MCF 10A (cell line): ENCODE results near the gene FBLN5. TPM values are rescaled to one million over a fixed set of nuclear protein-coding genes. Genes with fewer than 3 reads are reported as not detected.

Experiments used
- BruUV-seq: library from RNA; stranded (reverse); fragments of 400-500 nt; replicated peaks from 2 replicates; lab custom pipeline; 2021; lab: Mats Ljungman, UMichigan
- CTCF ChIA-PET: fragments of 300-600 bp; sonication (Branson Sonifier 250); formaldehyde crosslinking; extraction: SDS; loops from one replicate; lab custom pipeline; 2021; ENCODE audit warnings: antibody characterized with exemption, inconsistent platforms; lab: Yijun Ruan, JAX
- POLR2A ChIA-PET: fragments of 300-600, 350-650 bp; sonication (Branson Sonifier 250); formaldehyde crosslinking; extraction: SDS; loops from one replicate; lab custom pipeline; 2020; ENCODE audit warnings: antibody characterized with exemption, inconsistent platforms; lab: Yijun Ruan, JAX
- DNase-seq: peaks from one replicate; pipeline ENCODE4 v3.0.0-alpha.2; 2018; ENCODE audit not compliant: unreplicated experiment
- H3K27ac Mint-ChIP-seq: one replicate; pipeline ENCODE4 v1.8.0; 2022; ENCODE audit warnings: mild to moderate bottlenecking, low read depth, mixed read lengths; ENCODE audit not compliant: unreplicated experiment
- H3K27me3 Mint-ChIP-seq: one replicate; pipeline ENCODE4 v1.8.0; 2022; ENCODE audit warnings: mixed read lengths; ENCODE audit not compliant: insufficient read depth, unreplicated experiment
- H3K36me3 Mint-ChIP-seq: one replicate; pipeline ENCODE4 v1.8.0; 2022; ENCODE audit warnings: mild to moderate bottlenecking, moderate library complexity, mixed read lengths; ENCODE audit not compliant: insufficient read depth, unreplicated experiment
- H3K4me1 Mint-ChIP-seq: one replicate; pipeline ENCODE4 v1.8.0; 2022; ENCODE audit warnings: mixed read lengths; ENCODE audit not compliant: insufficient read depth, unreplicated experiment
- H3K4me3 Mint-ChIP-seq: one replicate; pipeline ENCODE4 v1.8.0; 2022; ENCODE audit warnings: mild to moderate bottlenecking, moderate library complexity, mixed read lengths; ENCODE audit not compliant: unreplicated experiment
- H3K9me3 Mint-ChIP-seq: one replicate; pipeline ENCODE4 v1.8.0; 2022; ENCODE audit warnings: mixed read lengths; ENCODE audit not compliant: unreplicated experiment
- CTCF ChIP-seq: fragments of 200-600 bp; IDR thresholded peaks from one replicate; pipeline ENCODE4 v1.8.0; 2022; ENCODE audit warnings: antibody characterized with exemption, mild to moderate bottlenecking; ENCODE audit not compliant: unreplicated experiment
- intact Hi-C: fragments of 100-400 bp; cut with micrococcal nuclease; formaldehyde crosslinking; loops from 2 replicates; pipeline ENCODE4 v1.14.1; 2022
- total RNA-seq: library from RNA; stranded (reverse); gene quantifications from 2 replicates; pipeline ENCODE4 v1.2.3, GENCODE V29; 2022

Gene FBLN5
- total RNA-seq, 1 experiment from 2014 or later: 14.8 TPM

GRCh38 chr14:91883753-91884152 lies 63.7 kb downstream of the FBLN5 start:
- POLR2A ChIA-PET: no interaction called here
- CTCF ChIA-PET: no interaction called here
- no TSS peak for BruUV-seq
- no peak for TF ChIP-seq CTCF
- H3K4me3 Mint-ChIP-seq: no peak overlapping the region
- H3K36me3 Mint-ChIP-seq: peaks cover 6% of the 10 kb centered on the region
- no peaks in the 10 kb centered on the region for H3K4me1 Mint-ChIP-seq
- no peaks in the 10 kb centered on the region for H3K27me3 Mint-ChIP-seq
- intact Hi-C loops: no loop called here
- no peak overlapping the region for H3K27ac Mint-ChIP-seq
- no peak for DNase-seq
- no peaks in the 10 kb centered on the region for H3K9me3 Mint-ChIP-seq

GRCh38 chr14:91882776-91883175 lies 64.7 kb downstream of the FBLN5 start:
- Mint-ChIP-seq H3K27ac (peak overlapping the region; percentile 12), H3K4me3 (no peak overlapping the region), H3K27me3 (no peaks in the 10 kb centered on the region), H3K4me1 (no peaks in the 10 kb centered on the region), H3K36me3 (peaks cover 6% of the 10 kb centered on the region), H3K9me3 (no peaks in the 10 kb centered on the region)
- intact Hi-C loops: no loop called here
- ChIA-PET CTCF (no interaction called here), POLR2A (interaction anchor here (0.6 to 0.8 kb wide), 2 partner anchors 18 to 45 kb away, joined by 3 read pairs; no protein-coding TSS in a partner anchor)
- TF ChIP-seq CTCF: no peak
- DNase-seq: no peak
- no TSS peak for BruUV-seq

GRCh38 chr14:91882369-91882768 lies 65.1 kb downstream of the FBLN5 start:
- Mint-ChIP-seq H3K4me1 (no peaks in the 10 kb centered on the region), H3K9me3 (no peaks in the 10 kb centered on the region), H3K27ac (no peak overlapping the region), H3K27me3 (no peaks in the 10 kb centered on the region), H3K4me3 (no peak overlapping the region), H3K36me3 (peaks cover 6% of the 10 kb centered on the region)
- BruUV-seq: no TSS peak
- POLR2A ChIA-PET: interaction anchor here (0.8 kb wide), 1 partner anchor 18 kb away, joined by 3 read pairs; no protein-coding TSS in a partner anchor
- no peak for TF ChIP-seq CTCF
- intact Hi-C loops: no loop called here
- CTCF ChIA-PET: no interaction called here
- no peak for DNase-seq

- TF ChIP-seq CTCF: no peak
- H3K9me3 Mint-ChIP-seq: no peaks in the 10 kb centered on the region
- H3K27me3 Mint-ChIP-seq: no peaks in the 10 kb centered on the region
- ChIA-PET POLR2A (no interaction called here), CTCF (interaction anchor here (0.6 to 2.2 kb wide), 3 partner anchors 13 to 229 kb away, joined by 3 to 6 read pairs (median 5); no protein-coding TSS in a partner anchor)
- no peak overlapping the region for H3K4me3 Mint-ChIP-seq
- H3K4me1 Mint-ChIP-seq: no peaks in the 10 kb centered on the region
- no peak for DNase-seq
- H3K36me3 Mint-ChIP-seq: peaks cover 6% of the 10 kb centered on the region
- no TSS peak for BruUV-seq
- intact Hi-C loops: no loop called here
- no peak overlapping the region for H3K27ac Mint-ChIP-seq
Observed at GRCh38 chr14:91879196-91879595, 68.3 kb downstream of the FBLN5 start.
